ENCODE results near the gene PBX2. TPM values are rescaled to one million over a fixed set of nuclear protein-coding genes. Genes with fewer than 3 reads are reported as not detected.

The PBX2 gene
- total RNA-seq, 2 experiments from 2014 or later = 60.0 to 61.6 TPM

- Mint-ChIP-seq H3K9me3 (ENCODE audit: low read depth) (no peaks in the 10 kb centered on the region), H3K36me3 (no peaks in the 10 kb centered on the region), H3K27me3 (peaks cover 13% of the 10 kb centered on the region), H3K4me3 (no peak overlapping the region), H3K4me1 (no peaks in the 10 kb centered on the region), H3K27ac (no peak overlapping the region)
- CTCF ChIA-PET = interaction anchor here (1.1 to 2.0 kb wide), 2 partner anchors 19 to 58 kb away, joined by 4 read pairs; no protein-coding TSS in a partner anchor
- ATAC-seq (no peak), DNase-seq (no peak)
These were observed 52.5 kb downstream of the PBX2 start for GRCh38 chr6:32137454-32137853.

Small RNA genes lying within 50 kb of the gene (microRNA-seq; reads per million reads assigned to microRNA genes)
- gene MIR6721 = not detected
- gene MIR6833 = not detected

Other genes with a start within 250 kb of the PBX2 start
- gene CFB, start 244.1 kb downstream of the PBX2 start, total RNA-seq = under 1 TPM in 1 of 2 experiments, not detected in 1; 0.12 TPM
- 10 to 100 TPM; 75.7 to 79.7 TPM for gene NELFE, start 231.2 kb downstream of the PBX2 start, total RNA-seq
- 10 to 100 TPM; 88.2 to 93.2 TPM for gene SKIC2, start 231.0 kb downstream of the PBX2 start, total RNA-seq
- 10 to 100 TPM; 17.4 to 18.7 TPM for gene DXO, start 218.1 kb downstream of the PBX2 start, total RNA-seq
- 1 to 10 TPM; 2.3 to 3.4 TPM for gene C4A, start 208.1 kb downstream of the PBX2 start, total RNA-seq
- gene C4B, start 175.4 kb downstream of the PBX2 start, total RNA-seq = 1 to 10 TPM; 3.5 to 5.5 TPM
- under 1 TPM in 1 of 2 experiments, not detected in 1; 0.15 TPM for gene CYP21A2, start 151.8 kb downstream of the PBX2 start, total RNA-seq
- gene TNXB, start 80.9 kb downstream of the PBX2 start, total RNA-seq = 1 to 10 TPM; 3.1 to 5.5 TPM
- gene ATF6B, start 62.0 kb downstream of the PBX2 start, total RNA-seq = 100 to 1,000 TPM; 119 to 135 TPM
- 1 to 10 TPM; 7.4 to 7.9 TPM for gene FKBPL, start 59.9 kb downstream of the PBX2 start, total RNA-seq
- gene PRRT1, start 38.3 kb downstream of the PBX2 start, total RNA-seq = under 1 TPM; 0.23 to 0.28 TPM
- 10 to 100 TPM; 13.9 to 21.9 TPM for gene PPT2, start 36.1 kb downstream of the PBX2 start, total RNA-seq
- gene EGFL8, start 25.6 kb downstream of the PBX2 start, total RNA-seq = 10 to 100 TPM; 11.4 to 13.1 TPM
- gene AGPAT1, start 14.1 kb downstream of the PBX2 start, total RNA-seq = 10 to 100 TPM; 37.5 to 38.6 TPM
- 10 to 100 TPM; 41.0 to 51.9 TPM for gene RNF5, start 11.8 kb downstream of the PBX2 start, total RNA-seq
- 10 to 100 TPM; 20.7 to 22.0 TPM for gene AGER, start 5.9 kb downstream of the PBX2 start, total RNA-seq
- 100 to 1,000 TPM; 171 to 196 TPM for gene GPSM3, start 2.4 kb upstream of the PBX2 start, total RNA-seq
- gene NOTCH4, start 33.9 kb upstream of the PBX2 start, total RNA-seq = under 1 TPM; 0.61 to 0.88 TPM
- not detected for gene TSBP1, start 181.7 kb upstream of the PBX2 start, total RNA-seq
- not detected for gene BTNL2, start 217.0 kb upstream of the PBX2 start, total RNA-seq
- gene HLA-DRA, start 249.7 kb upstream of the PBX2 start, total RNA-seq = 100 to 1,000 TPM; 311 to 313 TPM